ENCODE results near the gene ASIP. TPM values are rescaled to one million over a fixed set of nuclear protein-coding genes. Genes with fewer than 3 reads are reported as not detected.

ASIP gene
- total and polyA plus RNA-seq, 2 experiments from 2014 or later: not detected

GRCh38 chr20:34254979-34255378, 13.8 kb downstream of the ASIP start:
- no peaks in the 10 kb centered on the region for H3K9me3 Mint-ChIP-seq
- Histone ChIP-seq H3K27ac (ENCODE audit: low read depth) (no peak overlapping the region), H3K27me3 (ENCODE audit: insufficient read depth) (no peaks in the 10 kb centered on the region), H2AFZ (no peak overlapping the region), H3F3A (replicated peaks; ENCODE audit: low read depth) (no peaks in the 10 kb centered on the region), H3K79me2 (replicated peaks; ENCODE audit: insufficient read depth) (no peaks in the 10 kb centered on the region), H3K9me2 (ENCODE audit: insufficient read depth) (no peaks in the 10 kb centered on the region), H3K4me3 (no peak overlapping the region), H3K36me3 (ENCODE audit: insufficient read depth) (no peaks in the 10 kb centered on the region), H3K4me2 (no peak overlapping the region), H4K20me1 (replicated peaks; ENCODE audit: insufficient read depth) (no peaks in the 10 kb centered on the region), H3K4me1 (ENCODE audit: insufficient read depth) (no peaks in the 10 kb centered on the region)
- H3K4me1 Mint-ChIP-seq: peaks cover 14% of the 10 kb centered on the region
- ATAC-seq: no peak
- no peak for TF ChIP-seq ZNF114 (CRISPR knock-in tag; IDR thresholded peaks at IDR 0.05)
- no peak for TF ChIP-seq CREB1 (CRISPR knock-in tag; IDR thresholded peaks at IDR 0.05; ENCODE audit: low read depth)
- no peak for TF ChIP-seq STAT1 (IDR thresholded peaks at IDR 0.05; ENCODE audit: unreplicated experiment)
- no peaks in the 10 kb centered on the region for H3K36me3 Mint-ChIP-seq (ENCODE audit: low read depth)
- H3K27me3 Mint-ChIP-seq (ENCODE audit: insufficient read depth, low read depth, poor library complexity): peaks cover 4% of the 10 kb centered on the region
- no peak for DNase-seq (ENCODE audit: low spot score)
- no peak overlapping the region for H3K27ac Mint-ChIP-seq
- no peak overlapping the region for H3K4me3 Mint-ChIP-seq

- Histone ChIP-seq H3K4me1 (ENCODE audit: insufficient read depth) (no peaks in the 10 kb centered on the region), H3F3A (replicated peaks; ENCODE audit: low read depth) (no peaks in the 10 kb centered on the region), H2AFZ (no peak overlapping the region), H3K79me2 (replicated peaks; ENCODE audit: insufficient read depth) (no peaks in the 10 kb centered on the region), H3K4me2 (no peak overlapping the region), H3K27ac (ENCODE audit: low read depth) (no peak overlapping the region), H3K9me2 (ENCODE audit: insufficient read depth) (no peaks in the 10 kb centered on the region), H3K36me3 (ENCODE audit: insufficient read depth) (no peaks in the 10 kb centered on the region), H4K20me1 (replicated peaks; ENCODE audit: insufficient read depth) (no peaks in the 10 kb centered on the region), H3K27me3 (ENCODE audit: insufficient read depth) (no peaks in the 10 kb centered on the region), H3K4me3 (no peak overlapping the region)
- Mint-ChIP-seq H3K36me3 (ENCODE audit: low read depth) (no peaks in the 10 kb centered on the region), H3K9me3 (no peaks in the 10 kb centered on the region), H3K4me3 (no peak overlapping the region), H3K4me1 (peaks cover 14% of the 10 kb centered on the region), H3K27ac (no peak overlapping the region; the same call in 1 of the 2 replicates), H3K27me3 (ENCODE audit: insufficient read depth, low read depth, poor library complexity) (peaks cover 5% of the 10 kb centered on the region)
- ATAC-seq (peak; percentile 79), DNase-seq (ENCODE audit: low spot score) (peak; percentile 61)
- TF ChIP-seq JUNB (IDR thresholded peaks at IDR 0.05; ENCODE audit: unreplicated experiment): no peak
- no peak for TF ChIP-seq REST (IDR thresholded peaks at IDR 0.05; ENCODE audit: unreplicated experiment)
- no peak for TF ChIP-seq ZNF462 (CRISPR knock-in tag; IDR thresholded peaks at IDR 0.05)
- TF ChIP-seq ETS1 (IDR thresholded peaks at IDR 0.05): no peak
- no peak for TF ChIP-seq EZH2 (IDR thresholded peaks at IDR 0.05; ENCODE audit: low read depth, unreplicated experiment)
- TF ChIP-seq POLR2AphosphoS5 (IDR thresholded peaks at IDR 0.05; ENCODE audit: low read depth): no peak
- no peak for TF ChIP-seq NANOG (IDR thresholded peaks at IDR 0.05; ENCODE audit: borderline replicate concordance)
- no peak for TF ChIP-seq ZNF331 (CRISPR knock-in tag; IDR thresholded peaks at IDR 0.05; ENCODE audit: low read depth)
These were observed 15.5 kb downstream of the ASIP start for GRCh38 chr20:34256629-34257124.

Data from GM23338 (cell line).